Kidney glomerular epithelial cell (primary cell): ENCODE data around the gene GSG1.
"Not testable (repeated sequence)": the region's sequence is repeated elsewhere in the genome, so short reads cannot be mapped to it uniquely, and the experiment has no call there.

ENCODE experiments used
- DNase-seq: peaks from one replicate; lab custom pipeline; 2025; lab: John Stamatoyannopoulos, UW

Gene GSG1

GRCh38 chr12:13090054-13090453, 13.4 kb downstream of the GSG1 start:
- DNase-seq: no peak

- DNase-seq: no peak
Measured at GRCh38 chr12:13088496-13088895, 15.0 kb downstream of the GSG1 start.

- no peak for DNase-seq
Measured at GRCh38 chr12:13087766-13088165, 15.7 kb downstream of the GSG1 start.

GRCh38 chr12:13085968-13086686, 17.3 kb downstream of the GSG1 start:
- DNase-seq: no peak

GRCh38 chr12:13084898-13085640, 18.4 kb downstream of the GSG1 start:
- DNase-seq: no peak

- not testable (repeated sequence) for DNase-seq
Measured at GRCh38 chr12:13083638-13084037, 19.8 kb downstream of the GSG1 start.

- no peak for DNase-seq
Measured at GRCh38 chr12:13082861-13083260, 20.6 kb downstream of the GSG1 start.

- DNase-seq: no peak
Measured at GRCh38 chr12:13080266-13080665, 23.2 kb downstream of the GSG1 start.

- DNase-seq: no peak
Measured at GRCh38 chr12:13079440-13079906, 24.0 kb downstream of the GSG1 start.

- no peak for DNase-seq
Measured at GRCh38 chr12:13075786-13076570, 27.5 kb downstream of the GSG1 start.

- no peak for DNase-seq
Measured at GRCh38 chr12:13075118-13075480, 28.4 kb downstream of the GSG1 start.

- no peak for DNase-seq
Measured at GRCh38 chr12:13074396-13075117, 28.9 kb downstream of the GSG1 start.

- DNase-seq: no peak
Measured at GRCh38 chr12:13073173-13073572, 30.3 kb downstream of the GSG1 start.

- DNase-seq: no peak
Measured at GRCh38 chr12:13071305-13072280, 31.9 kb downstream of the GSG1 start.

- no peak for DNase-seq
Measured at GRCh38 chr12:13069380-13069779, 34.1 kb downstream of the GSG1 start.

- no peak for DNase-seq
Measured at GRCh38 chr12:13067322-13067721, 36.1 kb downstream of the GSG1 start.

- DNase-seq: no peak
Measured at GRCh38 chr12:13066459-13066858, 37.0 kb downstream of the GSG1 start.

GRCh38 chr12:13066014-13066413, 37.5 kb downstream of the GSG1 start:
- DNase-seq: no peak

- no peak for DNase-seq
Measured at GRCh38 chr12:13062669-13063068, 40.8 kb downstream of the GSG1 start.

- DNase-seq: no peak
Measured at GRCh38 chr12:13061377-13061776, 42.1 kb downstream of the GSG1 start.

GRCh38 chr12:13060581-13060980, 42.9 kb downstream of the GSG1 start:
- no peak for DNase-seq
